Middle frontal gyrus (tissue), 1 donor: ENCODE data around the gene HOTAIR.

Experiments
- DNase-seq: peaks from one replicate; pipeline ENCODE4 v3.0.0-alpha.2; 2015; ENCODE audit warnings: low spot score; ENCODE audit errors: extremely low spot score

The HOTAIR gene

GRCh38 chr12:53948650-53949593 is 25.8 kb downstream of the HOTAIR start:
- DNase-seq, result no peak

- DNase-seq, result no peak
These were observed 27.0 kb downstream of the HOTAIR start for GRCh38 chr12:53947743-53948142.

DNA sequence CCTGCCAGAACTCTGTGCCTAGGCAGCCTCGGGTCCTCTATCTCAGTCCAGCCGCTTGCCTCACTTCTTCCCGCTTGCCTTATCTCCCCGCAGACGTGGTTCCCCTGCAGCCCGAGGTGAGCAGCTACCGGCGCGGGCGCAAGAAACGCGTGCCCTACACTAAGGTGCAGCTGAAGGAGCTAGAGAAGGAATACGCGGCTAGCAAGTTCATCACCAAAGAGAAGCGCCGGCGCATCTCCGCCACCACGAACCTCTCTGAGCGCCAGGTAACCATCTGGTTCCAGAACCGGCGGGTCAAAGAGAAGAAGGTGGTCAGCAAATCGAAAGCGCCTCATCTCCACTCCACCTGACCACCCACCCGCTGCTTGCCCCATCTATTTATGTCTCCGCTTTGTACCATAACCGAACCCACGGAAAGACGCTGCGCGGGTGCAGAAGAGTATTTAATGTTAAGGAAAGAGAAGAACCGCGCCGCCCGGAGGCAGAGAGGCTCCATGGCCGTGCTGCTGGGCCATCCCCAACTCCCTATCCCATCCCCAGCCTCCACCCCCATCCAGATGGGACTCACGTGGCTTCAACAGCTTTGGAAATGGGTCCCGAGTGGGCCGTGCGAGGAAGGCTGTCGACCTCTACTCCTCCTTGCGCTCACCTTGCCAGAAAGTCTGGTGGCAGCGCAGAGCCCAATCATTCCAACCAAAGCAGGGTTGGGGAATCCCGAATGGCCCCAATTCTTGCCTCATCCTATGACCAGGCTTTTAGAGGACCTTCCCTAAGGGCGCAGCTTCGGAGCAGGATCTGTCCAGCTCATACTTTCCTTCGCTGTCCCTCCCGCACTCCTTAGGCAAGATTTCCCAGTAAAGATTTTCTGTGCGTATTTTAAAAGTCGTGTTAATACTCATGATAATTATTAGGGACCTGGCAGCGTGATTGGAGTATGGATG is 29.6 kb downstream of the HOTAIR start:
- no peak for DNase-seq

DNA sequence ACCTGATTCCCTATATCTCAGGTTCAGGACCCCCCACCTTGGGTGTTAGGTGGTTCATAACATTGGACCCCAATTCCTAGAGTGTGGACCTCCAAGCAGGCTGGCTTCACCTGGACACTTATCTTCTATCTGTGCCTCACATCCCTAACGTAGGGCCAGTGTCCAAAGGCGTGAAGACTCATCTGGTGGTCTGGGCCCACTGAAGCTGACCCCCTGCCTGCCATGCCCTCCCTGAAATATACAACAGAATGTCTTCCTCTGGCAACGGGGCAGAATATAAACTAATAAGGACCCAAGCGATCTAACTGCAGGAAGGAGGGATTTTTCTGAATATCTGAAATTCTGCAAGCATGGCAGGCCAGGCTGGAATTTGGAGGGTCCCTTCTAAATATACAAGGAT is 30.5 kb downstream of the HOTAIR start:
- no peak for DNase-seq

DNA sequence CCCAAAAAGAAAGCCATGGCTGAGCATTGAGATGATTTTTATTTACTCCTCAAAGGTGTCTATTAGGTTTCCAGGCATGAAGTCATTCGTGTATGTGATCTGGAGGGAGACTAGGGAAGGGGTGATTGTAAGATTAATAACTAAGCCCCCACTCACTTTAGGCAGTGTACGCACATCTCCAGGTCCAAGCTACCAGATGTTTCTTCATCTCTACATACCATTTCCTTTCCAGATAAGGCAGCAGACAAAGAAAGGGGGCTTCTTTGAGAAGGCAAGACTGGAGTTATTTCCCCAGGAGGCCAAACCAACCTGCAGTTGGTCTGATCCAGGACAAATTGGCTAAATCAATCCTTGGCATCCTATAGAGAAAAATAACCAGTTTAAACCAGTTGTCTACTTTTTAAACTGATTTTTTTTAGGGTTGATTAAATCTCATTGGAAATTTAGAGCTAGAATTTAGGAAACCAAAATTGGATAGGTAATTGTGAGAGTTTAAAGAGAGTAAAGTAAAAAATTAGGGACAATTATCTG is 32.2 kb downstream of the HOTAIR start:
- DNase-seq, result no peak

DNA sequence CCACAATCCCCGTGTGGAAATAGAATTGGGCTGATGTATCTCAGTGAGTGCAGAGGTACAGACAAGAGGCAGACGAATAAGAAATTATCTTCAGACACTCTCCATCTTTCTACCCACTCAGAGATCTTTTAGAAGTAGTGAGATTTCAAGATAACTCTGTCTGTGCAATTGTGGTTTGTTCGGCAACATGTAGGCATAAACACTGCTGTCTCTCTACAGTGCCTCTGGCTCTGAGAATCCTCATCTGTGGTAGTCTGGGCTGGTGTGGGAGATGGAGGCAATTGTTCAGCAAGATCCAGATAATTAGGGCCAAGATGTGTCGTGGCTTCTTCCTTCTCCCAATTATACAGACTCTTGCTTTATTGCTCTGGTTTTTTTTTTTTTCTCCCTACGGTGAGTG is 33.0 kb downstream of the HOTAIR start:
- no peak for DNase-seq

- no peak for DNase-seq
These were observed 33.6 kb downstream of the HOTAIR start for GRCh38 chr12:53941187-53941586.

GRCh38 chr12:53940443-53941014 is 34.2 kb downstream of the HOTAIR start:
- DNase-seq, result no peak

DNA sequence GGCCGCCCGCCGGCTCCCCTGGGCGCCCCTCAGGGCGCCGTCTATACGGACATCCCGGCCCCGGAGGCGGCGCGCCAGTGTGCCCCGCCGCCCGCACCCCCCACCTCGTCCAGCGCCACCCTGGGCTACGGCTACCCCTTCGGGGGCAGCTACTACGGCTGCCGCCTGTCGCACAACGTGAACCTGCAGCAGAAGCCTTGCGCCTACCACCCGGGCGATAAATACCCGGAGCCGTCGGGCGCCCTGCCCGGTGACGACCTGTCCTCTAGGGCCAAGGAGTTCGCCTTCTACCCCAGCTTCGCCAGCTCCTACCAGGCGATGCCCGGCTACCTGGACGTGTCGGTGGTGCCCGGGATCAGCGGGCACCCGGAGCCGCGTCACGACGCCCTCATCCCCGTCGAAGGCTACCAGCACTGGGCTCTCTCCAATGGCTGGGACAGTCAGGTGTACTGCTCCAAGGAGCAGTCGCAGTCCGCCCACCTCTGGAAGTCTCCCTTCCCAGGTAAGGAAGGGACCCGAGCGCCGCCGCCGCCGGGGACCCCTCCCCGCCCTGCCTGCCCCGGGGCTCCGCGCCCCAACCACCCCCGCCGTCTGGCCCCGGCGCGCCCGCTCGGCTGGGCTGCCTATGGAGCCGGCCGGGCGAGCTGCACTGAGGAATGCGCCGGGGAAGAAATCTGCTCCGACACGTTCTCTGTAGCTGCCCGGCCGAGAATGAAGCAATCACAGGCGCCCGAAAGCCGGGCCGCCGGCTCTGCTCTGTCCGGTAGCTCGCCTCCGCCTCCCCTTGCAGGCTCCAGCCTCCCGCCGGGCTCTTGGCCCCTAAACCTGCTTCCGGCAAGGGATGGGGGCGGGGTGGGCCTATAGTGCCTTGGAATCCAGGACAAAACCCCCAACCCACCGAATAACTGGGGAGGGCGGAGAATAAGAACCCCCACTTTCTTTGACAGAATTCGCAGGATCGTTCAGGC is 35.3 kb downstream of the HOTAIR start:
- no peak for DNase-seq

- DNase-seq, result no peak
These were observed 36.2 kb downstream of the HOTAIR start, which contains the start of gene HOXC13 for GRCh38 chr12:53938326-53939140. TSS of gene HOXC13 (plus strand) at chr12:53938831. CDS start at chr12:53938907, 76 bp downstream.

DNA sequence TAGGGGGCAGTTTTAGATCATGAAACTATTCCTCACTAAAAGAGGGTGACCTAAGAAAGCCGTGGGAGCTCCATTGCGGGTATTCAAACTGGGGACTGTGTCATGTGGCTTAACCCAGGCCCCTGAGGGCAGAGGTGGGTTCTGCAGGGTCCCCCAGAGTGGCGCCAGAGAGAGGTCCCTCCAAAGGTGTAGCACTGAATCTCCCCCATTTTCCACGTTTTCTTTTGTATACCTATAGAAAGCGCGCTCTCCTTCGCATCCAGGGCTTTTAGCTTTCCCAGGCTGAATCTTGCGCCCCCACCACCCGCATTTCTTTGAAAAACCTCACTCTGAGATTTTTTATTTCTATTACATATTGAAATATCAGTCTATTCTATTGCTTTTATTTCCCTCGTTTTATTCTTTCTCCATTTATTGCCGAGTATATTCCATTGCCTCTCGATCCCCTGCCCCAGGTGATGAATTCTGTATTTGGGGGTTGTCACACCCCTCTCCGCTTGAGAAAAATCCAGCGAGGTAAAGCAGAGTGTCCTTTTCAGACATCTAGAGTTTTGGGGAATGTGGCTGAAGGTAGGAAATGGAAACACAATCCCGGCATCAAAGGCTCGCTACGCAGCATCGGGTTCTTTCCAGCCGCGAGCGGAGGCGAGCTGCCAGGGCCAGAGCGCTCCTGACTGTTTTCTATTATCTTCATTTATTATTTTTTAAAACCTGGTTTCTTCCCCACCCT is 37.0 kb downstream of the HOTAIR start:
- no peak for DNase-seq

DNA sequence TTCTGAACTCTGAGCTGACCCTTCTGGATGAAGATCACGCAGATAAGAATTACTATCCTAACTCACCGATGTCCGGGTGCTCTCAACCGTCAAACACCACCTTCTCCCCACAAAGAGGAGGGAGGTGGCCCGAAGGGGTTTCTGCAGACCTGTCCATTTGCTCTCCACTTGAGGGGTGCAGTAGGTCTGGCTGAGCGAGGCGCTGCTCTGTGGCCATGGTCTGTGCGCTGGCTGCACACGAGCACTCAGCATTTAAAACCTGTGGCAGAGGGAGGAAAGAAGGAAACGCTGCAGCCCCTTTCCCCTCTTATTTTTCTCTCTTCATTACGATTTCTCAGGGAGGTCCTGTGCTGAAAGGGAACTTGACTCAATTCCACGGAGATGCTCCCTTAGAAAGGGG is 37.7 kb downstream of the HOTAIR start:
- no peak for DNase-seq

GRCh38 chr12:53935383-53936341 is 39.1 kb downstream of the HOTAIR start:
- DNase-seq, result no peak

GRCh38 chr12:53932915-53933314 is 41.8 kb downstream of the HOTAIR start:
- DNase-seq, result no peak

- no peak for DNase-seq
These were observed 42.7 kb downstream of the HOTAIR start for GRCh38 chr12:53931844-53932581.

GRCh38 chr12:53930591-53931255 is 44.0 kb downstream of the HOTAIR start:
- no peak for DNase-seq
